SK-N-SH treated with all-trans-retinoic acid at 6 μM for 48 hours (cell line): ENCODE measurements around the gene SEMA6D.

Experiments
- ATAC-seq: fragments of 200-7000 bp; cut with Tn5 transposase; 3 replicates; pipeline ENCODE4 v1.9.1; 2020; ENCODE audit warnings: mild to moderate bottlenecking, moderate library complexity
- BACH2 ChIP-seq: fragments of 250-450 bp; sonication (Bioruptor Pico); IDR thresholded peaks from 2 replicates; pipeline ENCODE4 v1.9.0; 2021; ENCODE audit warnings: mild to moderate bottlenecking, borderline replicate concordance
- CSRNP3 ChIP-seq: fragments of 250-450 bp; sonication (Bioruptor Pico); IDR thresholded peaks from 2 replicates; pipeline ENCODE4 v1.5.1; 2021; ENCODE audit warnings: mild to moderate bottlenecking, moderate library complexity
- ESRRG ChIP-seq: fragments of 250-450 bp; sonication (Bioruptor Pico); IDR thresholded peaks from 2 replicates; pipeline ENCODE4 v1.6.1; 2021; ENCODE audit warnings: mild to moderate bottlenecking
- GLIS3 ChIP-seq: fragments of 250-450 bp; sonication (Bioruptor Pico); IDR thresholded peaks from 2 replicates; pipeline ENCODE4 v1.5.0; 2020; ENCODE audit warnings: mild to moderate bottlenecking, moderate library complexity
- ISL1 ChIP-seq: fragments of 250-450 bp; sonication (Bioruptor Pico); IDR thresholded peaks from 2 replicates; pipeline ENCODE4 v2.1.2; 2022; ENCODE audit warnings: mild to moderate bottlenecking, moderate library complexity
- OSR1 ChIP-seq: fragments of 250-450 bp; sonication (Bioruptor Pico); IDR thresholded peaks from 2 replicates; pipeline ENCODE4 v1.8.0; 2022; ENCODE audit warnings: moderate library complexity, mild to moderate bottlenecking, inconsistent platforms
- PATZ1 ChIP-seq: fragments of 250-450 bp; sonication (Bioruptor Pico); IDR thresholded peaks from 2 replicates; pipeline ENCODE4 v1.8.0; 2020; ENCODE audit warnings: mild to moderate bottlenecking, moderate library complexity, borderline replicate concordance
- POU6F1 ChIP-seq: fragments of 250-450 bp; sonication (Bioruptor Pico); IDR thresholded peaks from 2 replicates; pipeline ENCODE4 v1.8.0; 2021; ENCODE audit warnings: low read depth, mild to moderate bottlenecking, moderate library complexity, borderline replicate concordance
- PPARA ChIP-seq: fragments of 250-450 bp; sonication (Bioruptor Pico); IDR thresholded peaks from 2 replicates; pipeline ENCODE4 v1.5.0; 2020; ENCODE audit warnings: mild to moderate bottlenecking, borderline replicate concordance
- RARB ChIP-seq: fragments of 250-450 bp; sonication (Bioruptor Pico); IDR thresholded peaks from 2 replicates; pipeline ENCODE4 v1.8.0; 2021; ENCODE audit warnings: mild to moderate bottlenecking, moderate library complexity
- SNAI2 ChIP-seq: fragments of 250-450 bp; sonication (Bioruptor Pico); IDR thresholded peaks from 2 replicates; pipeline ENCODE4 v1.5.0; 2020; ENCODE audit warnings: mild to moderate bottlenecking, moderate library complexity
- TCF4 ChIP-seq: fragments of 250-450 bp; sonication (Bioruptor Pico); IDR thresholded peaks from 2 replicates; pipeline ENCODE4 v1.8.0; 2021; ENCODE audit warnings: mild to moderate bottlenecking, moderate library complexity, borderline replicate concordance
- TSHZ2 ChIP-seq: fragments of 250-450 bp; sonication (Bioruptor Pico); IDR thresholded peaks from 2 replicates; pipeline ENCODE4 v1.5.0; 2020; ENCODE audit warnings: mild to moderate bottlenecking, moderate library complexity
- ZC3H10 ChIP-seq: fragments of 250-450 bp; sonication (Bioruptor Pico); IDR thresholded peaks from 2 replicates; pipeline ENCODE4 v1.5.1; 2021; ENCODE audit warnings: mild to moderate bottlenecking, moderate library complexity
- ZFP3 ChIP-seq: fragments of 250-450 bp; sonication (Bioruptor Pico); IDR thresholded peaks from 2 replicates; pipeline ENCODE4 v1.5.0; 2020; ENCODE audit warnings: mild to moderate bottlenecking, moderate library complexity
- ZFP30 ChIP-seq: fragments of 450-650 bp; formaldehyde crosslinking; IDR thresholded peaks from 2 replicates; pipeline ENCODE4 v1.5.0; 2022; ENCODE audit warnings: mild to moderate bottlenecking, moderate library complexity
- ZNF70 ChIP-seq: fragments of 450-650 bp; formaldehyde crosslinking; IDR thresholded peaks from 2 replicates; pipeline ENCODE4 v1.5.0; 2020; ENCODE audit warnings: mild to moderate bottlenecking, moderate library complexity
- ZNF8 ChIP-seq: fragments of 450-650 bp; formaldehyde crosslinking; IDR thresholded peaks from 2 replicates; pipeline ENCODE4 v1.5.0; 2020; ENCODE audit warnings: mild to moderate bottlenecking, moderate library complexity

Gene SEMA6D

GRCh38 chr15:47814620-47815019, 97.3 kb downstream of the SEMA6D start (continued):
- TF ChIP-seq CSRNP3 (CRISPR knock-in tag) (no peak), RARB (CRISPR knock-in tag) (no peak), TCF4 (CRISPR knock-in tag) (no peak), ZNF70 (CRISPR knock-in tag) (no peak), BACH2 (no peak), OSR1 (no peak), ZNF8 (CRISPR knock-in tag) (no peak)

GRCh38 chr15:47817969-47818548, 100.8 kb downstream of the SEMA6D start:
- TF ChIP-seq CSRNP3 (CRISPR knock-in tag), result no peak
- TF ChIP-seq PPARA (CRISPR knock-in tag), result no peak
- TF ChIP-seq RARB (CRISPR knock-in tag), result no peak
- no peak for TF ChIP-seq GLIS3 (CRISPR knock-in tag)
- no peak for TF ChIP-seq ESRRG (CRISPR knock-in tag)
- TF ChIP-seq ZC3H10 (CRISPR knock-in tag), result no peak
- TF ChIP-seq ZFP30 (CRISPR knock-in tag), result no peak
- no peak for TF ChIP-seq ZNF8 (CRISPR knock-in tag)
- TF ChIP-seq SNAI2 (CRISPR knock-in tag), result no peak
- no peak for TF ChIP-seq POU6F1
- no peak for TF ChIP-seq ZFP3 (CRISPR knock-in tag)
- TF ChIP-seq ISL1 (CRISPR knock-in tag), result no peak
- no peak for TF ChIP-seq BACH2
- no peak for TF ChIP-seq OSR1
- no peak for TF ChIP-seq TSHZ2
- no peak for TF ChIP-seq TCF4 (CRISPR knock-in tag)
- no peak for TF ChIP-seq PATZ1 (CRISPR knock-in tag)
- TF ChIP-seq ZNF70 (CRISPR knock-in tag), result no peak
- ATAC-seq, result peak; percentile 44; the same call in 2 of the 3 replicates

GRCh38 chr15:47819158-47819557, 101.9 kb downstream of the SEMA6D start:
- TF ChIP-seq TCF4 (CRISPR knock-in tag), result no peak
- no peak for TF ChIP-seq POU6F1
- no peak for TF ChIP-seq ZNF70 (CRISPR knock-in tag)
- no peak for TF ChIP-seq GLIS3 (CRISPR knock-in tag)
- ATAC-seq, result no peak
